HepG2 (cell line): ENCODE measurements around the gene JPH4. TPM values are rescaled to one million over a fixed set of nuclear protein-coding genes. Genes with fewer than 3 reads are reported as not detected.

Source experiments
- AGO1 ChIP-seq: fragments of 200-400 bp; formaldehyde crosslinking; IDR thresholded peaks from 2 replicates; pipeline ENCODE4 v1.6.1; 2017; ENCODE audit warnings: mild to moderate bottlenecking, low read depth, low read length, moderate library complexity; ENCODE audit not compliant: poor library complexity, severe bottlenecking
- CEBPG ChIP-seq: IDR thresholded peaks from 2 replicates; pipeline ENCODE4 v1.6.1; 2016
- HNF1B ChIP-seq: sonication (generic); formaldehyde crosslinking; IDR thresholded peaks from 2 replicates; pipeline ENCODE4 v1.5.1; 2020; ENCODE audit warnings: mild to moderate bottlenecking, moderate library complexity, missing genetic modification reagents
- MTA1 ChIP-seq: sonication (generic); formaldehyde crosslinking; IDR thresholded peaks from 2 replicates; pipeline ENCODE4 v1.4.0; 2020; ENCODE audit warnings: missing genetic modification reagents, mild to moderate bottlenecking, borderline replicate concordance
- NONO ChIP-seq, 2 experiments: fragments of 450-650 bp in 1 of 2; sonication (generic) in 1 of 2; formaldehyde crosslinking in 1 of 2; IDR thresholded peaks in 1 of 2; conservative IDR thresholded peaks in 1 of 2; 2 replicates each; pipeline versions ENCODE4 v1.6.1 to v1.8.0; 2017 to 2022; ENCODE audit warnings: mild to moderate bottlenecking in 1 of 2, missing genetic modification reagents in 1 of 2, moderate library complexity in 1 of 2
- XRCC5 ChIP-seq: fragments of 200-400 bp; formaldehyde crosslinking; optimal IDR thresholded peaks from 2 replicates; pipeline ENCODE3; 2017; ENCODE audit warnings: mild to moderate bottlenecking, low read length
- ZNF260 ChIP-seq: sonication (generic); formaldehyde crosslinking; IDR thresholded peaks from 2 replicates; pipeline ENCODE4 v1.4.0; 2020; ENCODE audit warnings: missing genetic modification reagents, low read depth, mild to moderate bottlenecking, borderline replicate concordance
- ZNF343 ChIP-seq: sonication (generic); formaldehyde crosslinking; IDR thresholded peaks from 2 replicates; pipeline ENCODE4 v1.4.0; 2020; ENCODE audit warnings: mild to moderate bottlenecking, missing genetic modification reagents
- ZNF354B ChIP-seq: sonication (generic); formaldehyde crosslinking; IDR thresholded peaks from 2 replicates; pipeline ENCODE4 v1.8.0; 2022; ENCODE audit warnings: mild to moderate bottlenecking, missing genetic modification reagents
- polyA plus RNA-seq, 8 experiments: library from polyadenylated mRNA; depleted of rRNA in 3 of 8; stranded (reverse) in 7 of 8; unstranded in 1 of 8; fragments of >200 nt; fragmentation: Illumina TruSeq in 4 of 8; extraction: Trizol in 4 of 8; gene quantifications; 2 replicates each; pipeline versions ENCODE4 v1.2.1 to v1.2.3, GENCODE V29; 2011 to 2016; ENCODE audit warnings: low read depth in 4 of 8, missing spikeins in 1 of 8, mixed read lengths in 1 of 8; ENCODE audit not compliant: insufficient read depth in 1 of 8
- total RNA-seq, 5 experiments: library from RNA; depleted of rRNA; stranded (reverse); fragments of >200 nt; fragmentation: Illumina TruSeq; extraction: Trizol; gene quantifications; 2 replicates each; pipeline ENCODE4 v1.2.3, GENCODE V29; 2016; ENCODE audit warnings: low read depth in 1 of 5
- TF ChIP-seq, protein P1 (sequence below): sonication (generic); formaldehyde crosslinking; IDR thresholded peaks from 2 replicates; pipeline ENCODE4 v1.4.0; 2020; ENCODE audit warnings: mild to moderate bottlenecking, missing genetic modification reagents
- TF ChIP-seq, protein P2 (sequence below): sonication (generic); formaldehyde crosslinking; conservative IDR thresholded peaks from 2 replicates; pipeline ENCODE4 v1.5.0; 2020; ENCODE audit warnings: missing genetic modification reagents

JPH4 gene
- total and polyA plus RNA-seq, 2 of the 13 experiments (the other 11 are each of a cell fraction or from before 2014, with no cell fraction given) = 0.08 to 0.22 TPM

DNA sequence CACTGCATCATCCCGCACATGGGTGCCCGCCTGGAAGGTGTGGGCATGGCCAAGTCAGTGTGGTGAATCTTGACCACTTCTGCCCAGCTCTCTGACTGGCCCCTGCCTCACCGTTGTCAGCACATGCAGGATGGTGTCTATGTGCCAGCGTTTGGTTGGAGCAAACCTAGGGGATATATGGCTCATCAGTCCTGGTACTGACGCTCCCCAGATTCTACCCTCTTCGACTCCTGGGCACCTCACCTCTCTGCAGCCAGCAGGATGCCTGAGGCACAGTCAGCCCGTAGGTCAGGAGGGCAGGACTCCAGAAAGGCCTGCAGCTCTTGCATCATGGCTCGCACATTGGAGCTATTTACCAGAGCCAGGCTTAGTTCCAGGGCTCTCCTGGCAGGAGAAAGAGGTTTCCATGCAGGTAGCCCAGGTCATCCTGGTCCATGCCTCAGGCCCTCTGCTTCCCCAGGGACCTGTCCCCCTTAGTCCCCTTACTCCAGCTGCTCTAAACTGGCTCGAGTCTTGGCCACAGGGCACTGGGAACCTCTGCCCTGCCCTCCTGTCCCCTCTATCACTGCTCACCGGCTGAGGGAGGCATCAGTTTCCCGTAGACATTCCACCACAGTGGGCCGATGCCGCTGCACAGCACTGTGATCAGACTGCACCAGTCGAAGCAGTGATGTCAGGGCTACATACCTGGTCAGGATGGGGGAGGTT, 15.0 kb downstream of the JPH4 start (continued):
- TF ChIP-seq, protein P1, sequence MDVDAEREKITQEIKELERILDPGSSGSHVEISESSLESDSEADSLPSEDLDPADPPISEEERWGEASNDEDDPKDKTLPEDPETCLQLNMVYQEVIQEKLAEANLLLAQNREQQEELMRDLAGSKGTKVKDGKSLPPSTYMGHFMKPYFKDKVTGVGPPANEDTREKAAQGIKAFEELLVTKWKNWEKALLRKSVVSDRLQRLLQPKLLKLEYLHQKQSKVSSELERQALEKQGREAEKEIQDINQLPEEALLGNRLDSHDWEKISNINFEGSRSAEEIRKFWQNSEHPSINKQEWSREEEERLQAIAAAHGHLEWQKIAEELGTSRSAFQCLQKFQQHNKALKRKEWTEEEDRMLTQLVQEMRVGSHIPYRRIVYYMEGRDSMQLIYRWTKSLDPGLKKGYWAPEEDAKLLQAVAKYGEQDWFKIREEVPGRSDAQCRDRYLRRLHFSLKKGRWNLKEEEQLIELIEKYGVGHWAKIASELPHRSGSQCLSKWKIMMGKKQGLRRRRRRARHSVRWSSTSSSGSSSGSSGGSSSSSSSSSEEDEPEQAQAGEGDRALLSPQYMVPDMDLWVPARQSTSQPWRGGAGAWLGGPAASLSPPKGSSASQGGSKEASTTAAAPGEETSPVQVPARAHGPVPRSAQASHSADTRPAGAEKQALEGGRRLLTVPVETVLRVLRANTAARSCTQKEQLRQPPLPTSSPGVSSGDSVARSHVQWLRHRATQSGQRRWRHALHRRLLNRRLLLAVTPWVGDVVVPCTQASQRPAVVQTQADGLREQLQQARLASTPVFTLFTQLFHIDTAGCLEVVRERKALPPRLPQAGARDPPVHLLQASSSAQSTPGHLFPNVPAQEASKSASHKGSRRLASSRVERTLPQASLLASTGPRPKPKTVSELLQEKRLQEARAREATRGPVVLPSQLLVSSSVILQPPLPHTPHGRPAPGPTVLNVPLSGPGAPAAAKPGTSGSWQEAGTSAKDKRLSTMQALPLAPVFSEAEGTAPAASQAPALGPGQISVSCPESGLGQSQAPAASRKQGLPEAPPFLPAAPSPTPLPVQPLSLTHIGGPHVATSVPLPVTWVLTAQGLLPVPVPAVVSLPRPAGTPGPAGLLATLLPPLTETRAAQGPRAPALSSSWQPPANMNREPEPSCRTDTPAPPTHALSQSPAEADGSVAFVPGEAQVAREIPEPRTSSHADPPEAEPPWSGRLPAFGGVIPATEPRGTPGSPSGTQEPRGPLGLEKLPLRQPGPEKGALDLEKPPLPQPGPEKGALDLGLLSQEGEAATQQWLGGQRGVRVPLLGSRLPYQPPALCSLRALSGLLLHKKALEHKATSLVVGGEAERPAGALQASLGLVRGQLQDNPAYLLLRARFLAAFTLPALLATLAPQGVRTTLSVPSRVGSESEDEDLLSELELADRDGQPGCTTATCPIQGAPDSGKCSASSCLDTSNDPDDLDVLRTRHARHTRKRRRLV (CRISPR knock-in tag) = no peak
- no peak for TF ChIP-seq ZNF260 (CRISPR knock-in tag)
- TF ChIP-seq AGO1 = peak; percentile 66
- TF ChIP-seq CEBPG = 0 out of 2 replicates have a peak, but pooled peaks have one; percentile 25
- TF ChIP-seq, protein P2, sequence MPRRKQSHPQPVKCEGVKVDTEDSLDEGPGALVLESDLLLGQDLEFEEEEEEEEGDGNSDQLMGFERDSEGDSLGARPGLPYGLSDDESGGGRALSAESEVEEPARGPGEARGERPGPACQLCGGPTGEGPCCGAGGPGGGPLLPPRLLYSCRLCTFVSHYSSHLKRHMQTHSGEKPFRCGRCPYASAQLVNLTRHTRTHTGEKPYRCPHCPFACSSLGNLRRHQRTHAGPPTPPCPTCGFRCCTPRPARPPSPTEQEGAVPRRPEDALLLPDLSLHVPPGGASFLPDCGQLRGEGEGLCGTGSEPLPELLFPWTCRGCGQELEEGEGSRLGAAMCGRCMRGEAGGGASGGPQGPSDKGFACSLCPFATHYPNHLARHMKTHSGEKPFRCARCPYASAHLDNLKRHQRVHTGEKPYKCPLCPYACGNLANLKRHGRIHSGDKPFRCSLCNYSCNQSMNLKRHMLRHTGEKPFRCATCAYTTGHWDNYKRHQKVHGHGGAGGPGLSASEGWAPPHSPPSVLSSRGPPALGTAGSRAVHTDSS (CRISPR knock-in tag) = no peak
- TF ChIP-seq MTA1 (CRISPR knock-in tag) = no peak
- TF ChIP-seq HNF1B (CRISPR knock-in tag) = no peak
- TF ChIP-seq NONO (IDR thresholded peaks at IDR 0.05) = no peak
- TF ChIP-seq NONO (CRISPR knock-in tag; conservative IDR thresholded peaks at IDR 0.05) = peak; percentile 37; the same call in 1 of the 2 replicates
- no peak for TF ChIP-seq XRCC5
- no peak for TF ChIP-seq ZNF354B (CRISPR knock-in tag)
- no peak for TF ChIP-seq ZNF343 (CRISPR knock-in tag)
